Stimulated activated CD4-positive, alpha-beta T cell treated with anti-CD3 and anti-CD28 coated beads, Interleukin-2, amount 100 ng/mL, for 24 hours (primary cell): ENCODE data around the gene DEGS2.

ENCODE experiments used
- DNase-seq, 2 donors: peaks; one replicate each; pipeline ENCODE4 v3.0.0-alpha.2; 2020

DEGS2 gene

DNA sequence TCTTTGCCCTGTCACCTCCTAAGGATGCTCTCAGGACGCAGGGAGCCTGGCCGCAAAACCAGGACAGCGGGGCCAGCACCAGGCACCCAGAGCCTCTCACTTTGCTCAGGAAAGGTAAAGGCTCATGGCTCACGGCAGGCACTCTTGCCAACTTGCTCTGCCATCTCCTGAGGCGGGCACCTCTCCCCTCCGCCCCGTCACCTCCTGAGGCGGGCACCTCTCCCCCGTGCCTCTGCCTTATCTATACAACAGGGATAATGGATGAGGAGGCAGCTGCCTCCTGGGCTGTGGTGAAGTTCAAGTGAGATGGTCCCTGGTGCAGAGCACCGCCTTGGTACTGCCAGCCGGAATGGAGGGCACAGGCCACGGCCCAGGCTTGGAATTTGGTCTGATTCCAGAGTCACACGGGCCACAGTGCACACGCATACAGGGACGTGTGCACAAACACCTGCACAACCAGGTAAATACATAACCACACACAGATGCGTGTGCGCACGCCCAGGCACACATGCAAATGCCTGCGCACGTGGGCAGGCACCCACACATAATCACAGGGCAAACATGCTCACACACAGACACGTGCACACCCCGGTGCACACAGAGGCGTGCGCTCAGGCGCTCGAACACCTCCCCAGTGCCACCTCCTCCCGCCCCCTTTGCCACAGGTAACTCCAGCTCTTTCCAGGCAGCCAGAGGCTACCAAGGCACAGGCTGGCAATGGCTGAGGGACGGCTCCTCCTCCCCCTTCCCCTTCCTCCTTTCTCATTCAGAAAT lies 11.6 kb downstream of the DEGS2 start:
- DNase-seq: no peak

GRCh38 chr14:100147181-100147631 lies 12.2 kb downstream of the DEGS2 start:
- DNase-seq: peak; percentile 59 to 62

GRCh38 chr14:100146531-100147091 lies 12.8 kb downstream of the DEGS2 start:
- no peak for DNase-seq

DNA sequence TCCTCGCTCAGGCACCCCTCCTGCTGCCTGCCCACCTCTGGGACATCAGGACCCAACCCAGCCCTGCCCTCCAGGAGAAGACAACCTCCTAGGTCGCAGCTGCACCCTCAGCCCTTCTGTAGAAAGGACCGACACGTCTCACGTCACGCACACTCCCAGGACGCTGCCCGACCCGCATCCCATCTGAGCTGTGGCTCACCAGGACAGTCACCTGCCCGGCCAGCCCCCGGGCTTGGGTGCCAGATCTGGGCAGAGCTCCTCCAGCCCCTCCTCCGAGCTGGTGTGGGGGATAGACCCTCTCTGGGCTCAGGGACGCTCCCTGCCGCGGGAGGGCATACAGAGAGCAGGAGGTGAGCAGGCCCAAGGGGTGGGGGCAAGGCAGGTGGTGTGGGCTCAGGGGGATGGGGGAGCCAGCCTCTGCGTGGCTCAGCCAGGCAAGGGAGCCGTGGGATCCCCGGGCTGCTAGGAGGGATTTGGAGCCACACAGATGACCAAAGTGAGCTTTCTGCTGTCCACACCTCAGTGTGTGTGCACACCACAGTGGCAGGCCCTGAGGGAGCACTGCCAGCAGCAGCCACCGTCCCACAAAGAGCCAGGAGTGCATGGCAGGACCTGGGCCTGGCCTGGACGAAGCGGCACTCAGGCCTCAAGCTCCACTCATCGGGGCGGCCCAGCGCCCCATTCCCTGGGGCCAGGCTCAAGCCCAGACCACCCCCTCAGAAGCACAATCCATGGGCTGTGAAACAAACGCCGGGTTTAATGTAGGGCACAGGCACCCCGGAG lies 13.6 kb downstream of the DEGS2 start:
- DNase-seq: no peak

GRCh38 chr14:100144996-100145646 lies 14.3 kb downstream of the DEGS2 start:
- DNase-seq: no peak

- no peak for DNase-seq
Measured at GRCh38 chr14:100144645-100144995, 14.8 kb downstream of the DEGS2 start.

DNA sequence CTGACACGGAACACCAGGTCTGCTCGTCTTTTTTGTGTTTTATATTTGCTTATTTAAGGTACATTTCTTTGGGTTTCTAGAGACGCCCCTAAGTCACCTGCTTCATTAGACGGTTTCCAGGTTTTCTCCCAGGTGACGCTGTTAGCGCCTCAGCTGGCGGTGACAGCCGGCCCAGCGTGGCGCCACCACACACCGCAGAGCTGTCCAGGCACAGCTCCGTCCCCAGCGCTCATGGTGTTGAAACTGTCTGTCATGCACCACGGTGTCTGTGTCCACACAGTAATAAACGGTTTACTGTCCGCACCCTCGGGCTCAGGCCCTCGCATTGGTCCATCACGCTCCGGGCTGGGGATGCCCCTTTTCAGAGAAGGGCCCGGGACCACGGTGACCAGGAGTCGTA lies 15.5 kb downstream of the DEGS2 start:
- DNase-seq: no peak

DNA sequence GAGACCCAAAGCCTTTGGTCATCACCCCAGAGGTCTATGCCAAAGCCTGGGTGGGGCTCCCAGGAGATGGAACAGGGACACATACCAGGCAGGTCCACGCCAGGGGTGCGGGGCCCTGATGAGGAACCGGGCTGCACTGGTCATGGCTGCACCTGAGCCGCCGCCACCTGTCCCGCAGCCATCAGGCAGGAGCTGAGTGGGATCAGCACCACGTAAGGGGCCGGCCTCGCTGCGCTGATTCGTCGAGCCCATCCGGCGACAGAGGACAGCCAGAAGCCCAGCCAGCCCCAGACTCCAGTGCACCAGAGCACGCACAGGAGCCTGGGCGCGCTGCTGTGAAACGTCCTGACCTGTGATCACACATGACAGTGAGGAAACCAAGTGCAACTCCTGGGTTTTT lies 15.9 kb downstream of the DEGS2 start:
- DNase-seq: no peak

DNA sequence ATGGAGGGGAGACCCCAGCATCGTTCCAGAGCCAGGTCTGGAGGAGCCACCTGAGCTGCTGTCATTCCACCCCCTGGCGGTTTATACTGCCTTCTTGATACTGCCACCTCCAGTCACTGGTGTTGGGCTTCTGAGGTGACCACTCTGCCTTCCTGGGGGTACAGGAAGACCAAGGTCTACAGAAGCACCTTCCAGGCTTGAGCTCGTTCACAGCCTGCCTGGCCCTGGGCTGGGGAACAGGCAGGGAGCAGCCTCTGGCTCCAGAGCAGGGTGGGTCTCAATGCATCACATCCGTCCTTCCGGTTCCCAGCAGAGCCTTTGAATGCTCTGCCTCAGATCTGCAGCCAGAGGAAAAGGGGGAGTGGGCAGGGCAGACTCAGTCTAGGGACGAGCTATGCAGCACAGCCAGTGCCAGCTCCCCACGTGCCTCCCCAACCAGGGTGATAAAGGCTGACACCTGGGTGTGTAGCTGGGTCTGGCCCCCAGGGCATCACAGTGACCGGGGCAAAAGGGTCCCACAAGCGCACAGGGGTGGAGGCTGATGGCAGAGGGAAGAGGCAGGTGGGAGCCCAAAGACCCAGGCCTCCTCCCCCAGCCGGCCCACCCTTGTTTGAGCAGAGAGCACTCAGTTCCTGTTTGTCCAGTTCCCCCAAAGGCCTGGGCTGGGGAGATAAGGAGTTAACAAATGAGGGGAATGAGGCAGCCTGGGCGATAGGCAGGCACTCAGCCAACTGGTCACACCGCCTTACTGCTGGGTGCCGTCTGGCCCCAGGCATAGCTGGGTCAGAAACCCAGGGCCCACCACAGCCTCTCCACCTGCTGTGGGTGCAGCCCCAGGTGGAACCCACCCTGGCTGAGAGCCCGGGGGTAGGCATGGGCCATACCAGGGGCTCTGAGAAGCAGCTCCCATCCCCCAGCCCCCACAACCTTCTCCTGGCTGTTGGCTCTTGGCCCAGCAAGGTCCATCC lies 17.1 kb downstream of the DEGS2 start:
- no peak for DNase-seq

GRCh38 chr14:100141098-100141497 lies 18.3 kb downstream of the DEGS2 start:
- DNase-seq: no peak

DNA sequence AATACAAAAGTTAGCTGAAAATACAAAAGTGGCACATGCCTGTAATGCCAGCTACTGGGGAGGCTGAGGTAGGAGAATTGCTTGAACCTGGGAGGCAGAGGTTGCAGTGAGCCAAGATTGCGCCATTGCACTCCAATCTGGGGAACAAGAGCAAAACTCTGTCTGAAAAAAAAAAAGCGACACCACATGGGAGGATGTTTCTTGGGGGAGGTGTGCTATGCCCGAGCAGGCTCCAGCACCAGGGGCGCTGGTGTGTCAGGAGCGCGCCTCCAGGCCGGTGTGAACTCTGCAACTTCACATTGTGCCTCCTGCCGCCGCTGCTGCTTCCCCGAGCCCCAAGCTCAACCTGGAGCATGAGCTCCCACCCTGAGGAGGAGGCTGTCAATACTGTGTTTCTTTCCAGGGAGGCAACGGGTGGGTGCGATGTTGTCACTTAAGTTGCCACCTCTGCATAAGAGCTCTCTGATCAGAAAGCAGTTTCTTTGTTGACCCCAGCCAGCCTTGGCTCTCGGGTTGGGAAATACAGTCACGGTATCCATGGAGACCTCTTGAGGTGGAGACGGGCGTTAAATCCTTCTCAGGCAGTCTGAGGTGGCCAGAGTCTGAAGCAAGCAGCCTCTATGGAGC lies 18.9 kb downstream of the DEGS2 start:
- no peak for DNase-seq

DNA sequence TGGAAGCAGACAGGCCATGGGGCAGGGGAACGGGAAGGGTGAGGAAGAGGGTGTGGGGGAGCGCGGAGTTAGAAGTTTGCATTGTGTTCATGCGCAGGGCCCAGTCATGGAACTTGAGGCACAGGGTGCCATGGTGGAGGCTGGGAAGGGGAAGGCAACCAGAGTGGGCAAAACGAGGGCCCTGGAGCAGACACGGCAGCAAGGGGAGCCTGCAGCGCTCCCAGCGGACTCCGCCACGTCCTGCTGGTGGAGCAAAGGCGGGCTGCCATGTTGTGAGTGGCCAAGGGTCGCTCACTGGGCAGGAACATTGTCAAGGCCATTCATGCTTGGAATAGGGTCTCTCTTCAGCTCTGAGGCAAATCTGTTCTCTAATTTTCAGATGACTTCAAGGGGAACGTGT lies 20.5 kb downstream of the DEGS2 start:
- DNase-seq: no peak

- DNase-seq: no peak
Measured at GRCh38 chr14:100138082-100138787, 21.2 kb downstream of the DEGS2 start.

GRCh38 chr14:100137173-100137572 lies 22.3 kb downstream of the DEGS2 start:
- DNase-seq: no peak

GRCh38 chr14:100135784-100136183 lies 23.7 kb downstream of the DEGS2 start:
- DNase-seq: no peak

- no peak for DNase-seq
Measured at GRCh38 chr14:100135073-100135472, 24.4 kb downstream of the DEGS2 start.

DNA sequence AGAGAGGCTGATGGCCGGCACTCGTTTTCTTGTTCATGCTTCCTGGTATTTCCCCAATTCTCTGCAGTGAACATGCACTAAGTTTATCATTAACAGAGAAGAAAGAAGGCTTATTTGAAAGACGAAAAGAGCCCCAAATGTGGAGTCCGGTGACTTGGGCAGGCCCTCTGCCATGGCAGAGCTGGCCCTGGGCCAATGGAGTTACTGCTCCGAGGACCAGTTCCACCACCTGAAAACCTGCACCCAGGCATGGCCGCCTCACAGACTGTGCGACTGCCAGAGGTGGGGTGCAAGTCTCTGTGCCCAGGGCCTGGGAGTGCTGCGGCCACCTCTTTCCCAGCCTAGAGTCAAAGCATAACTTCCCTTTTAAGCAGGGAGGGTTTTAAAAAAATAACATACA lies 24.9 kb downstream of the DEGS2 start:
- DNase-seq: no peak

DNA sequence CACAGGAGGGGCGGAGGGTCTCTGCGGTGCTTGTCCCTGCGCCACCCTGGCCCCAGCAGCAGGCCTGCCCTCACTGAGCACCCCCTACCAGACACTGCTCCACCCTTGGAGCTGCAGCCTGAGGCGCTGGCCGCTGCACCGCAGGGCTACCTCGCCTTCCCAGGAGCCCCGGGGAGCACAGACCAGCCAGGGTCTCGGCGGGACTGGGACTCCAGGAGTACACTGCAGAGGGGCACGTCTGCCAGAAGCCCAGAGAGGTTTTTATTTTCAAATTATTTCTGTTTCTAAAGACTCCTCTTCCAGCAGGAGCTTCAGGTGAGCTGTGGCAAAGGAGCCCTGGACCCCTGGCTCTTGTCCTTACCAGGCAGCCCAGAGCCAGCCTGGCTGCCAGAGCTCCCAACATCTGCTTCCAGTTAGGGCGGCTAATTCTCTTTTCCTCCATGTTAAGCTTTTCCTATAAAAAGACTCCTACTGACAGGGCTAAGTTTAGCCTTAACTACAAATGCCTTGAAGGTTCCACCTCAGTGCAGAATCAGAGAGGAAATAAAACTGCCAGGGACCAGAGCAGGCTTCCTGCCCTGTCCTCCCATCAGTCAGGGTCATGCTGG lies 26.4 kb downstream of the DEGS2 start:
- DNase-seq: no peak

DNA sequence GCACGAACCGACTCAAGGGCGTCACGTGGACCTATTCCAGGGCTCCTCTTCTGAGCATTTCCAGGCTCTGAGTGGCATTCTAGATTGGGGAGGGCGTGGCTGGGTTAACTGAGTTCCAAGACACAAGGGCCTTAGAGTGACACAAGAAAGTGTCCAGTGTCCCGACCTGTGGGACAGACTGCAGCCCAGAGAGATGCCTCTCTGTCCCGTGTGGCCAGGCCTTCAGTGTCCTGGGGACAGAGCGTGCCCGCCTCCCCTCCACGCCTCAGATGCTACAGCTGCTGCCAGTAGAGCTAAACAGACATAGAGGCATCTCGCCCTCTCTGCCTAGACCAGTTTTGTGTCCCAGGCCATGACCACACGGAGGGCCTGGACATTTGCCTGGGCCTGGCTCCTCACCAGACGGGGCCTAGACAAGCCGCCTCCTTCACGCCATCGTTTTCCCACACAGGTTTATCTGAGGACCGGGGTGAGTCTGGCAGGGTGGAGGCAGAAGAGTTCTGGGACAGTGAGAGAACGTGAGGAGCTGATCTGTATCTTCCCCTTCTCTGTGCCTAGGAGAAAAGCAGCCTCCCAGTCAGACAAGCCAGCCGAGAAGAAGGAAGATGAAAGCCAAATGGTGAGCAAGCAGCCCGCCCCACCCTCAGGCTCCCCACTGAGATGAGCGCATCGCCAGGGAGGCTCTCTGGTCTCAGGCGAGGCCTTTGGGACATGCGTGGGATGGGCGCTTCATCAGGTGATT lies 27.1 kb downstream of the DEGS2 start:
- DNase-seq: no peak

DNA sequence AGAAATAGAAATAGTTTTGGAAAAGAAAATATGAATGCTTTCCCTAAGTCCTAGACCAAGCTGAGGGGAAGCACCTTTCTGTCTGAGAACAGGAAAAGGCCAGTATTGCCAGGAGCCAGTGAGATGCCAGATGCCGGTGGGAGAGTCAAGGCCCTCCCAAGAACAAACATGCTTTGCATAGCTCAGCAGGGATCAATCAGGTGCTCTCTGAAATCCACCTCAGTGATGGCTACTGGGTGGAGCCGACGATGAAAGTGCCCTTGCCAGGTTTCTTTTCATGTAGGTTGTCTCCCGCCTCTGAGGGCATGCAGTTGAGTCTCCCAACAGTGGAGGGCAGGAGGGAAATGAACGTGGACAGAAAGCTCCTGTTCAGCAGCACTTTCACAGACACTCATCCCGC lies 28.3 kb downstream of the DEGS2 start:
- DNase-seq: no peak
